ENCODE results near the gene BCKDK. TPM values are rescaled to one million over a fixed set of nuclear protein-coding genes. Genes with fewer than 3 reads are reported as not detected.

BCKDK gene
- total RNA-seq, 1 experiment from 2014 or later: 58.3 TPM

DNA sequence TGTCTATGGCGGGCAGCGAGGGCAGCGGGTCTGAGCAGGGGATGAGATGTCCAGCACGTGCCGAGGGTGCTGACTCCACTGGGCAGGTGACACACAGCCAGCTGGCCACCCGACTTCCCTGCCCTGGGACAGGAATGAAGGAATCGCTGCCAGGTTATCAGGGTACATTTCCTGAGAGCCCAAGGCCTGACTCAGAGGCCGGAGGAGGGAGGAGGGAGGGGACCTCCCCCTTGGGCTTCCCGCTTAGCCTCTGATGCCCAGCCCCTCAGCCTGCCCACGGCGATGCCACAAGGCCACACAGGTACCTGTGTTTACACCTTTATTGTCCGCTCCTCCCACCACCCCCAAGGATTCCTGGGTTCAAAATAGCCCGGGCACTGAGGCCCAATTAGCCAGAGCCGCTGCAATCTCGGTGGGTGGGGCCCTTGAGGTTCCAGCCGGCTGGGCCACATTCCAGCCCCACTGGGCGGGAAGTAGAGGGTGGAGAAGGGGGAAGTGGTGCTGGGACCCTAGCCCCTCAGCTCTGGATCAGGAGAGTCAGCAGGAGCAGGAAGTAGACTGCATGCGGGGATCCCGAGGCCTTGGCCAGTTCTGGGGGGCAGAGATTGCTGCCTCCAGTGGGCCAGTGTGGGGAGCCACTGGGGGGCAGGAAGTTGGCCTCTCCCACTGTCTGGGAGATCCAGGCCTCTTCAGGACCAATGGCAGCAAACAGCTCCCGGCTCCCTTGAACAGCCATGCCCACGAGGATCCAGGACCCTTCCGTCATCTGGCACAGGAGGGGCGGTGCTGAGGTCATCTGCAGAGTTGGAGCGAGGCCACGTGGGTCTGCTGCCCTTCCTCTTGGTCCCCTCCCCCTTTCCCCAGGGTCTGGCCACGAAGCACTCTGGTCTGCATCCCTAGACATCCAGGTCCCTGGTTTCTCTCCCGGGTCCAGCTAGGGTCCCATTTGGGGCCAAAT is 30.7 kb downstream of the BCKDK start (continued):
- TF ChIP-seq, protein P1, sequence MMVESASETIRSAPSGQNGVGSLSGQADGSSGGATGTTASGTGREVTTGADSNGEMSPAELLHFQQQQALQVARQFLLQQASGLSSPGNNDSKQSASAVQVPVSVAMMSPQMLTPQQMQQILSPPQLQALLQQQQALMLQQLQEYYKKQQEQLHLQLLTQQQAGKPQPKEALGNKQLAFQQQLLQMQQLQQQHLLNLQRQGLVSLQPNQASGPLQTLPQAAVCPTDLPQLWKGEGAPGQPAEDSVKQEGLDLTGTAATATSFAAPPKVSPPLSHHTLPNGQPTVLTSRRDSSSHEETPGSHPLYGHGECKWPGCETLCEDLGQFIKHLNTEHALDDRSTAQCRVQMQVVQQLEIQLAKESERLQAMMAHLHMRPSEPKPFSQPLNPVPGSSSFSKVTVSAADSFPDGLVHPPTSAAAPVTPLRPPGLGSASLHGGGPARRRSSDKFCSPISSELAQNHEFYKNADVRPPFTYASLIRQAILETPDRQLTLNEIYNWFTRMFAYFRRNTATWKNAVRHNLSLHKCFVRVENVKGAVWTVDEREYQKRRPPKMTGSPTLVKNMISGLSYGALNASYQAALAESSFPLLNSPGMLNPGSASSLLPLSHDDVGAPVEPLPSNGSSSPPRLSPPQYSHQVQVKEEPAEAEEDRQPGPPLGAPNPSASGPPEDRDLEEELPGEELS (CRISPR knock-in tag; IDR thresholded peaks at IDR 0.05): no peak
- peak; percentile 61 for TF ChIP-seq USF2 (CRISPR knock-in tag; IDR thresholded peaks at IDR 0.05)
- no peak for TF ChIP-seq ATF6 (CRISPR knock-in tag; IDR thresholded peaks at IDR 0.05)
- TF ChIP-seq NR1H2 (CRISPR knock-in tag; IDR thresholded peaks at IDR 0.05): no peak
- TF ChIP-seq, protein P2, sequence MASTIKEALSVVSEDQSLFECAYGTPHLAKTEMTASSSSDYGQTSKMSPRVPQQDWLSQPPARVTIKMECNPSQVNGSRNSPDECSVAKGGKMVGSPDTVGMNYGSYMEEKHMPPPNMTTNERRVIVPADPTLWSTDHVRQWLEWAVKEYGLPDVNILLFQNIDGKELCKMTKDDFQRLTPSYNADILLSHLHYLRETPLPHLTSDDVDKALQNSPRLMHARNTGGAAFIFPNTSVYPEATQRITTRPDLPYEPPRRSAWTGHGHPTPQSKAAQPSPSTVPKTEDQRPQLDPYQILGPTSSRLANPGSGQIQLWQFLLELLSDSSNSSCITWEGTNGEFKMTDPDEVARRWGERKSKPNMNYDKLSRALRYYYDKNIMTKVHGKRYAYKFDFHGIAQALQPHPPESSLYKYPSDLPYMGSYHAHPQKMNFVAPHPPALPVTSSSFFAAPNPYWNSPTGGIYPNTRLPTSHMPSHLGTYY (CRISPR knock-in tag; IDR thresholded peaks at IDR 0.05): no peak
- TF ChIP-seq, protein P3, sequence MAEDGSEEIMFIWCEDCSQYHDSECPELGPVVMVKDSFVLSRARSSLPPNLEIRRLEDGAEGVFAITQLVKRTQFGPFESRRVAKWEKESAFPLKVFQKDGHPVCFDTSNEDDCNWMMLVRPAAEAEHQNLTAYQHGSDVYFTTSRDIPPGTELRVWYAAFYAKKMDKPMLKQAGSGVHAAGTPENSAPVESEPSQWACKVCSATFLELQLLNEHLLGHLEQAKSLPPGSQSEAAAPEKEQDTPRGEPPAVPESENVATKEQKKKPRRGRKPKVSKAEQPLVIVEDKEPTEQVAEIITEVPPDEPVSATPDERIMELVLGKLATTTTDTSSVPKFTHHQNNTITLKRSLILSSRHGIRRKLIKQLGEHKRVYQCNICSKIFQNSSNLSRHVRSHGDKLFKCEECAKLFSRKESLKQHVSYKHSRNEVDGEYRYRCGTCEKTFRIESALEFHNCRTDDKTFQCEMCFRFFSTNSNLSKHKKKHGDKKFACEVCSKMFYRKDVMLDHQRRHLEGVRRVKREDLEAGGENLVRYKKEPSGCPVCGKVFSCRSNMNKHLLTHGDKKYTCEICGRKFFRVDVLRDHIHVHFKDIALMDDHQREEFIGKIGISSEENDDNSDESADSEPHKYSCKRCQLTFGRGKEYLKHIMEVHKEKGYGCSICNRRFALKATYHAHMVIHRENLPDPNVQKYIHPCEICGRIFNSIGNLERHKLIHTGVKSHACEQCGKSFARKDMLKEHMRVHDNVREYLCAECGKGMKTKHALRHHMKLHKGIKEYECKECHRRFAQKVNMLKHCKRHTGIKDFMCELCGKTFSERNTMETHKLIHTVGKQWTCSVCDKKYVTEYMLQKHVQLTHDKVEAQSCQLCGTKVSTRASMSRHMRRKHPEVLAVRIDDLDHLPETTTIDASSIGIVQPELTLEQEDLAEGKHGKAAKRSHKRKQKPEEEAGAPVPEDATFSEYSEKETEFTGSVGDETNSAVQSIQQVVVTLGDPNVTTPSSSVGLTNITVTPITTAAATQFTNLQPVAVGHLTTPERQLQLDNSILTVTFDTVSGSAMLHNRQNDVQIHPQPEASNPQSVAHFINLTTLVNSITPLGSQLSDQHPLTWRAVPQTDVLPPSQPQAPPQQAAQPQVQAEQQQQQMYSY (CRISPR knock-in tag; IDR thresholded peaks at IDR 0.05): no peak
- 0 out of 2 replicates have a peak, but pooled peaks have one; percentile 65 for TF ChIP-seq ESRRA (CRISPR knock-in tag; IDR thresholded peaks at IDR 0.05; ENCODE audit: borderline replicate concordance)
- peak; percentile 63; the same call in 1 of the 2 replicates for TF ChIP-seq TEAD4 (CRISPR knock-in tag; IDR thresholded peaks at IDR 0.05)
- no peak for TF ChIP-seq ELF4 (CRISPR knock-in tag; IDR thresholded peaks at IDR 0.05; ENCODE audit: low read depth)
- TF ChIP-seq ZNF219 (CRISPR knock-in tag; IDR thresholded peaks at IDR 0.05; ENCODE audit: borderline replicate concordance): 0 out of 2 replicates have a peak, but pooled peaks have one; percentile 61
- TF ChIP-seq ZNF416 (CRISPR knock-in tag; IDR thresholded peaks at IDR 0.05): no peak
- TF ChIP-seq, protein P4, sequence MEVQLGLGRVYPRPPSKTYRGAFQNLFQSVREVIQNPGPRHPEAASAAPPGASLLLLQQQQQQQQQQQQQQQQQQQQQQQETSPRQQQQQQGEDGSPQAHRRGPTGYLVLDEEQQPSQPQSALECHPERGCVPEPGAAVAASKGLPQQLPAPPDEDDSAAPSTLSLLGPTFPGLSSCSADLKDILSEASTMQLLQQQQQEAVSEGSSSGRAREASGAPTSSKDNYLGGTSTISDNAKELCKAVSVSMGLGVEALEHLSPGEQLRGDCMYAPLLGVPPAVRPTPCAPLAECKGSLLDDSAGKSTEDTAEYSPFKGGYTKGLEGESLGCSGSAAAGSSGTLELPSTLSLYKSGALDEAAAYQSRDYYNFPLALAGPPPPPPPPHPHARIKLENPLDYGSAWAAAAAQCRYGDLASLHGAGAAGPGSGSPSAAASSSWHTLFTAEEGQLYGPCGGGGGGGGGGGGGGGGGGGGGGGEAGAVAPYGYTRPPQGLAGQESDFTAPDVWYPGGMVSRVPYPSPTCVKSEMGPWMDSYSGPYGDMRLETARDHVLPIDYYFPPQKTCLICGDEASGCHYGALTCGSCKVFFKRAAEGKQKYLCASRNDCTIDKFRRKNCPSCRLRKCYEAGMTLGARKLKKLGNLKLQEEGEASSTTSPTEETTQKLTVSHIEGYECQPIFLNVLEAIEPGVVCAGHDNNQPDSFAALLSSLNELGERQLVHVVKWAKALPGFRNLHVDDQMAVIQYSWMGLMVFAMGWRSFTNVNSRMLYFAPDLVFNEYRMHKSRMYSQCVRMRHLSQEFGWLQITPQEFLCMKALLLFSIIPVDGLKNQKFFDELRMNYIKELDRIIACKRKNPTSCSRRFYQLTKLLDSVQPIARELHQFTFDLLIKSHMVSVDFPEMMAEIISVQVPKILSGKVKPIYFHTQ (CRISPR knock-in tag; IDR thresholded peaks at IDR 0.05): no peak
- peak; percentile 89; the same call in 1 of the 2 replicates for TF ChIP-seq TEAD1 (CRISPR knock-in tag; IDR thresholded peaks at IDR 0.05)
- no peak for TF ChIP-seq CTCF (IDR thresholded peaks at IDR 0.05)
- no peak for TF ChIP-seq EMX1 (CRISPR knock-in tag; IDR thresholded peaks at IDR 0.05)
- TF ChIP-seq PRRX2 (CRISPR knock-in tag; IDR thresholded peaks at IDR 0.05): no peak
- TF ChIP-seq CREM (CRISPR knock-in tag; IDR thresholded peaks at IDR 0.05): no peak
- TF ChIP-seq ZNF263 (CRISPR knock-in tag; IDR thresholded peaks at IDR 0.05; ENCODE audit: low read depth): no peak
- no peak for TF ChIP-seq KAT7 (CRISPR knock-in tag; IDR thresholded peaks at IDR 0.05; ENCODE audit: borderline replicate concordance)
- TF ChIP-seq SOX15 (CRISPR knock-in tag; IDR thresholded peaks at IDR 0.05): no peak
- TF ChIP-seq NR3C1 (CRISPR knock-in tag; conservative IDR thresholded peaks at IDR 0.05; ENCODE audit: low read depth): no peak
- no peak for TF ChIP-seq E2F5 (CRISPR knock-in tag; IDR thresholded peaks at IDR 0.05)
- no peak for TF ChIP-seq GTF2I (CRISPR knock-in tag; conservative IDR thresholded peaks at IDR 0.05)

Data from WTC11 (cell line).